Gastrocnemius medialis (tissue), 4 donors: Measurements from ENCODE around the gene COL5A2.

Source experiments
- POLR2A ChIP-seq, 2 donors: fragments of 450-650 bp; IDR thresholded peaks; one replicate each; pipeline ENCODE4 v1.6.1; 2017; ENCODE audit warnings: antibody characterized with exemption in 2 of 2, mild to moderate bottlenecking in 2 of 2, moderate library complexity in 2 of 2
- TF ChIP-seq, protein P1 (sequence below), 5 experiments: fragments of 450-650 bp in 3 of 5; fragments of 200-600 bp in 2 of 5; sonication (generic) in 2 of 5; IDR thresholded peaks in 4 of 5; conservative IDR thresholded peaks in 1 of 5; 1 replicate in 4 of 5; 2 replicates in 1 of 5; pipeline ENCODE4 v1.5.1; 2016 to 2019; ENCODE audit warnings: antibody characterized with exemption in 5 of 5, mild to moderate bottlenecking in 3 of 5, moderate library complexity in 3 of 5

DNA sequence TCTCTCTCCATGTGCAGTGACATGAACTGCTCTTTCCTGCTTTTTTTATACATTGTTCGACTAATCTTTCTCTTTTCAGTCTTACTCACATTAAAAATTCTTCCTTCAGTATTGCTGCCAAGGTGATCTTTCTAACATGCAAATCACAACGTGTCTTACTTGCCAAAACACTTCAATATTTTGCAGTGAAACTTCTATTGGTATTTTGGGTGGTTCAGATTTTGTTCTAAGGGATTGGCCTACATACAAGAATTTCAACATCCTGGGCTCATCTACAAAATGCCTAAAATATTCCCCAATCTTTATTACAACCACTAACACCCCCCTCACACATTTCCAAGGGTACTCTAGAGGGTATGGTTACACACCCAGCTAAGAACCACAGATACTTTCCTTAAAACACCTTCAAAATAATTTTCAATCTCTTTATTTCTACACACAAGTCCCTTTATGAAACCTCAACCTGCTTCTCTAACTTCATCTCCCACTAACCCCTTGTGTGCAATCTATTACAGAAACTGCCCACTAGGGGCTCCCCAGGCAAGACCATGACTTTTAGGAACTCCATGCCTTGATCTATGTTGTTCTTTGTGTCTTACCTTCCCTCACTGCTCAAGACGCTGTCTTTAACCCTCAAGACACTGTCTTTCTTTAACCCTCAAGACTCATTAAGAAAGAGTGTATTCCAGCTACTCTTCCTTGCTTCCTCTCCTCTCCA is 154.5 kb downstream of the COL5A2 start:
- TF ChIP-seq, protein P1, sequence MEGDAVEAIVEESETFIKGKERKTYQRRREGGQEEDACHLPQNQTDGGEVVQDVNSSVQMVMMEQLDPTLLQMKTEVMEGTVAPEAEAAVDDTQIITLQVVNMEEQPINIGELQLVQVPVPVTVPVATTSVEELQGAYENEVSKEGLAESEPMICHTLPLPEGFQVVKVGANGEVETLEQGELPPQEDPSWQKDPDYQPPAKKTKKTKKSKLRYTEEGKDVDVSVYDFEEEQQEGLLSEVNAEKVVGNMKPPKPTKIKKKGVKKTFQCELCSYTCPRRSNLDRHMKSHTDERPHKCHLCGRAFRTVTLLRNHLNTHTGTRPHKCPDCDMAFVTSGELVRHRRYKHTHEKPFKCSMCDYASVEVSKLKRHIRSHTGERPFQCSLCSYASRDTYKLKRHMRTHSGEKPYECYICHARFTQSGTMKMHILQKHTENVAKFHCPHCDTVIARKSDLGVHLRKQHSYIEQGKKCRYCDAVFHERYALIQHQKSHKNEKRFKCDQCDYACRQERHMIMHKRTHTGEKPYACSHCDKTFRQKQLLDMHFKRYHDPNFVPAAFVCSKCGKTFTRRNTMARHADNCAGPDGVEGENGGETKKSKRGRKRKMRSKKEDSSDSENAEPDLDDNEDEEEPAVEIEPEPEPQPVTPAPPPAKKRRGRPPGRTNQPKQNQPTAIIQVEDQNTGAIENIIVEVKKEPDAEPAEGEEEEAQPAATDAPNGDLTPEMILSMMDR (IDR thresholded peaks at IDR 0.05 in 4 of 5, conservative IDR thresholded peaks at IDR 0.05 in 1 of 5) = no peak
- no peak for TF ChIP-seq POLR2A (IDR thresholded peaks at IDR 0.05)
